IPS-NIHi7 (cell line): ENCODE data around the gene LPIN2.
"Not testable (repeated sequence)": the region's sequence is repeated elsewhere in the genome, so short reads cannot be mapped to it uniquely, and the experiment has no call there.

Source experiments
- DNase-seq: peaks from one replicate; pipeline ENCODE4 v3.0.0; 2012; ENCODE audit warnings: mixed read lengths; ENCODE audit errors: extremely low spot score

The LPIN2 gene, protein sequence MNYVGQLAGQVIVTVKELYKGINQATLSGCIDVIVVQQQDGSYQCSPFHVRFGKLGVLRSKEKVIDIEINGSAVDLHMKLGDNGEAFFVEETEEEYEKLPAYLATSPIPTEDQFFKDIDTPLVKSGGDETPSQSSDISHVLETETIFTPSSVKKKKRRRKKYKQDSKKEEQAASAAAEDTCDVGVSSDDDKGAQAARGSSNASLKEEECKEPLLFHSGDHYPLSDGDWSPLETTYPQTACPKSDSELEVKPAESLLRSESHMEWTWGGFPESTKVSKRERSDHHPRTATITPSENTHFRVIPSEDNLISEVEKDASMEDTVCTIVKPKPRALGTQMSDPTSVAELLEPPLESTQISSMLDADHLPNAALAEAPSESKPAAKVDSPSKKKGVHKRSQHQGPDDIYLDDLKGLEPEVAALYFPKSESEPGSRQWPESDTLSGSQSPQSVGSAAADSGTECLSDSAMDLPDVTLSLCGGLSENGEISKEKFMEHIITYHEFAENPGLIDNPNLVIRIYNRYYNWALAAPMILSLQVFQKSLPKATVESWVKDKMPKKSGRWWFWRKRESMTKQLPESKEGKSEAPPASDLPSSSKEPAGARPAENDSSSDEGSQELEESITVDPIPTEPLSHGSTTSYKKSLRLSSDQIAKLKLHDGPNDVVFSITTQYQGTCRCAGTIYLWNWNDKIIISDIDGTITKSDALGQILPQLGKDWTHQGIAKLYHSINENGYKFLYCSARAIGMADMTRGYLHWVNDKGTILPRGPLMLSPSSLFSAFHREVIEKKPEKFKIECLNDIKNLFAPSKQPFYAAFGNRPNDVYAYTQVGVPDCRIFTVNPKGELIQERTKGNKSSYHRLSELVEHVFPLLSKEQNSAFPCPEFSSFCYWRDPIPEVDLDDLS

DNA sequence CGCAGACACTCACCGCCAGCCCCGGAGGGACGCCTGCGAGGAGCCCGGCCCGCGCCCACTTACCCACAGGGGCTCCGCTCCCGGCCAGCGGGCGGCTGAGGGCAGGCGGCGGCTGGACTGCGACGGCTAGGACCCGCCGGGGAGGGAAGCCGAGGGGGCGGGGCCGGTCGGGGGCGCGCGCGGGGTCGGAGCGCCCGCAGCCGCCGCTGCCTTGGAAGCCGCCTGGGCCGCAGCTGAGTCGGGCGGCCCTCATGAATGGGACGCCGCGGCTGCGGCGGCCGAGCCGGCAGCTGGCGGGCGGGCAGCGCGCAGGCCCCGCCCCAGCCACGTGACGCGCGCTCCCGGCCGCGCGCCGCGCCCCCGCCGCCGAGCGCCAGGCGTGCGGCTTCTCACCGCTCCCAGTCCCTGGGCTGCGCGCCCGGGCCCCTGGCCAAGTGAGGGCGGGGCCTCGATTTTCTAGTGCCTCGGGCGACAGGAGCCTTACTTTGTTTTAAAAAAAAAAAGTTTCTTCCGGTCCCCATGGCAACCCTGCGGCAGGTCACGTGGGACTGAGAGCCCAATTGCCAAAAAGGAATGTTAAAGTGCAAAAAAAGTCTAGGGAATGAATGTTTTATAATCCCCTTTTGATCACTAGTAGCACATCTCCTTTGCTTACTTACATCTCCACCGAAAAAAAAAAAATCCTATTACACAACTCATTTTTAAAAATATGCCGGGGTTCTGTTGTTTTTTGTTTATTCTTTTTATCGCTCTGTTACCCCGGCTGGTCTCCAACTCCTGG lies at the start of gene LPIN2:
LPIN2 (minus strand) TSS at position 121 of the 781 bp plus-strand sequence. CDS start 52,304 bp downstream, outside the sequence.
- DNase-seq, result peak; percentile 99

DNA sequence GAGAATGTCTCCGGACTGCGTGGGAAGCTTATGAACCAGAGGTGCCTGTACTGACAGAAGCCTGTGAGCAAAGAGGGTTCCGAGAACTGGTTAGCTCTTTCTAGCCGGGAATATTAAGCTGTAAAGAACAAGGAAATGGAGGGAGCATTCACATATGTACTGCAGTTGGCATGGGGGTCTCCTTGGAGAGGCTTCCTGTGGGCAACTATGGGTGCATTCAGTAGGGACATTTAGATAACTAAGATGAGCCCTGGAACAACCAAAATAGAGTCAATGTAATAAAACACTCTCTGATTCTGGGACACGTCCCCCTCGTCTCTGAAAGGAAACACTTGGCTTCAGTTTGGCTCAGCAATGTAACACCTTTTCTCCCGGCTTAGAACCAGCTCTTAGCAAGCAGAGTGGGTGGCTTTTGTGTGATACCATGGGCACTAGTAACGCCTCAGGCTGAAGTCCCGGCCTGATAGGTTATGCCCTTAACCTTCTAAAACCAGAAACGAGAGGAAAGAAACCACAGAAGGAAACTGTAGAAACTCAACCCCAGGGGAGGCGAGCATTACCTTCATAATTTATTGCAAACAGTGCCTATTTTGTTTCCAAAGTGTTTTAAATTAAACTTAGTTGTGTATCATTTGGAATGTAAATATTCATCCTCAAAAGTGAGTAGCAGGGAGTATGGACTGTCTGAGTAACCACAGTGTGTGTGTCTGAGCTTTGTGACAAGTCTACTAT lies 48.8 kb upstream of the LPIN2 start:
- no peak for DNase-seq

DNA sequence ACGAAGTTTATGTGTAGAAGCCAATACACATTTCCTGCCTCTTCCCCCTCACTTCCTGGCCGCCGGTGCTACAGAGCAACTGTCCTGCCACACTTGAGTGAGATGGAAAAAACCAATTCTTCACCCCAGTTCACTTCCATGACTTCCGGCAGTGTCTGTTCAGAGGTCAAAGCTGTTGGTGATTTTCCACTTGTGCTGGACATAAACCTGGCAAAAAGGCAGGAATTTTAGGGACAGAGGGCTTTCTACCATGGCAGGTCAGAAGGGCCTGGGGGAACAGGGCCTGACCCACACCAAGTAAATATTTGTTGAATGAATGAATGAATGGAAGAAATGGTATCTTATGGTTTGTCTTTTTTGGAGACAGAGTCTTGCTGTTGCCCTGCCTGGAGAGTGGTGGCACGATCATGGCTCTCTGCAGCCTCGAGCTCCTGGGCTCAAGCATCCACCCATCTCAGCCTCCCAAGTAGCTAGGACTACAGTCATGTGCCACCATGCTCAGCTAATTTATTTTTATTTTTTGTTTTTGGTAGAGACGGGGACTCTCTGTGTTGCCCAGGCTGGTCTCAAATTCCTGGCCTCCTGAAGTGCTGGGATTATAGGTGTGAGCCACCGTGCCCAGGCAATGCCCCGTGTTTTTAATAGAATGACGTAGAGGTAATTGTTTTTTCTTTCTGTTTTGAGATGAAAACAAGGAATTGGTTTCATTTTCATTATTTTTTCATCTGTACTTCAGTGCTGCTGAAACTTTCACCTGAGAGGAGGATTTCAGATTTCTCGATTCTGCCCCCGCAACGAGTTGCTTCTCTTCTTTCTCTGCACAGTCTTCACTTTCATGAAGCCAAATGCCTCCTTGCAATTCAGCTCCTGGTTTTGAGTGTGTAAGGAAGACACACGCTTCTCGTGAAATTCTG lies 48.0 kb upstream of the LPIN2 start:
- DNase-seq, result no peak

DNA sequence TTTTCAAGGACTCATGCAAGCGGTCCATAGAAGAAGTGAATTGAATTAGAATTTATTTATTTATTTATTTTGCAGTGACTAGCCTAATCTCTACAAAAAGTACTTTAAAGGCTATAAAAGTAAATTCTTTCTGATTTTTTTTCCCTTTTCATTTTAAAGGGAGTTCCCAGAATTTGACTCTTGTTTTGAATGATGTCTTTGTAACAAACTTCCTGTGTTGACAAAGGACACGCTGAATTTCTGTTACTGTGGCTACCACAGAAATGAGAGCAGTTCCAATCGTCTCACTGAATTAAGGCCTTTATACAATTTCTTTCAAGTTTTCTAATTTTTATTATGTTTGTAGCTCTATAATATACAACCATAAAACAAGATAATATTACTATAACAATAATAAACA lies 46.3 kb upstream of the LPIN2 start:
- DNase-seq, result no peak

DNA sequence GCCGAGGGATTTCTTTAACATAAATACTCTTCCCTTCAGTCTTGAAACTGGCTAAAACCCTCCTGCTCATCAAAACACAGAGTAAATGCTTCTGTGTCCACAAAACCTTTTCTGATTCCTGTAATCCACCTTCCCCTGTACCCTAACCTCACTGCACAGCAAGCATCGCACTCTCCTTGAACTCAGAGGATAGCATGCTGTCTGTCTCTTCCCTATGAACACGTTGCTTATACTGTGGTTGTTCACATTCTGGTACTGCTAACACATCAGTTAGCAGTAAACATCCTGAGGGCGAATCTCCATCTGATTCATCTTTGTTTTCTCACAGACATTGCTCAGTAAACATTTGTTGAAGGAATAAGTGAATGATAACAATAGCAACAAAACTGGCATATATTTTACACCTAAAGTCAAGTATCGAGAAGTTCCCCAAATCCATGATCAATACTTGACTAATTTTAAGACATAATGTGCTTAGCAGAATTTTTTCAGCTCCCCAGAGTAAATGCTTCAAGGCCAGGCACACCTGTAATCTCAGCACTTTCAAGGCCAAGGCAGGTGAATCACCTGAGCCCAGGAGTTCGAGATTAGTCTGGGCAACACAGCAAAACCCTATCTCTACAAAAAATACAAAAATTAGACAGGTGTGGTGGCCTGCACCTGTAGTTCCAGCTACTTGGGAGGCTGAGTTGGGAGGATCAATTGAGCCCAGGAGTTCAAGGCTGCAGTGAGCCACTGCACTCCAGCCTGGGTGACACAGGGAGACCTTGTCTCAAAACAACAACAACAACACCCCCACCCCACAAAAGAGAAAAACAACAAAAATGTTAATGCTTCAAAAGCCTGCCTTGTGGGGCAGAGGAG lies 45.6 kb upstream of the LPIN2 start:
- DNase-seq, result no peak

DNA sequence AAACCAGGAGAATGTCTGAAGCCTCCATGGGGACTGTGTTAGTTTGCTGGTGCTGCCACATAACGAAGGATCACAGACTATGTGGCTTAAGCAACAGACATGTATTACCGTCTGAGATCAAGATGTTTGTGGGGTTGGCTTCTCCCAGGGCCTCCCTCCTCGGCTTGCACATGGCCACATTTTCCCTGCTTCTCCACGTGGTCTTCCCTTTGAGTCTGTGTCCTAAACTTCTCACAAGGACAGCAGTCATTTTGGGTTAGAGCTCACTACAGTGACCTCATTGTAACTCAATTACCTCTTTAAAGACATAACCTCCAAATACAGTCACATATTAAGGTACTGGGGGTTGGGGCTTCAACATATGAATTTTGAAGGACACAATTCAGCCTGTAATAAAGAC lies 44.6 kb upstream of the LPIN2 start:
- no peak for DNase-seq

DNA sequence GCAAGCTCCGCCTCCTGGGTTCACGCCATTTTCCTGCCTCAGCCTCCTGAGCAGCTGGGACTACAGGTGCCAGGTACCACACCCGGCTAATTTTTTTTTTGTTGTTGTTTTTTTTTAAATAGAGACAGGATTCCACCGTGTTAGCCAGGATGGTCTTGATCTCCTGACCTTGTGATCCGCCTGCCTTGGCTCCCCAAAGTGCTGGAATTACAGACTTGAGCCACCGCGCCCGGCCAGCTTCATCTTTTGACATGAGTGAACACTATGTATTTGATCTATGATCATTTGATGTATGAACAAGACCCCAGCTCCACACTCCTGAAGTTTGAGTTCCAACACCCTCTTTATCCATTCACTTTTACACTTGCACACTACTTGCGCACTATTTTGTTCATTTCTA lies 43.4 kb upstream of the LPIN2 start:
- no peak for DNase-seq

DNA sequence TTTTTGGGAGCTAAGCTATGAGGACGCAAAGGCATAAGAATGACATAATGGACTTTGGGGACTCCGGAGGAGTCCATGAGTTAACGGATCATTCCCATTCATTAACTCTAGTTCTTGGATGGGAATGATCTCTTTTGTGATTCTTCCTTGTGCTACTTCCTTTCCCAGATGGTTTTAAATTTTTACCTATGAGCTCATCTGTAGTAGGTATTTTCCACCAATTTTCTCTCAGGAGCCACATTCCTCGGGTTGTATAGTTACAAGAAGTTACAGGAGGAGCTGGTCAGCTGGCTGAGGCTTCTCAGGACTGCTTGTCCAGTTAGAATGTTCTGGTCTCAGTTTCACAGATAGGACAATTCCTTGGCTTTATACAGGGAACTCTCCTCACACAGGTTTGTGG lies 42.9 kb upstream of the LPIN2 start:
- DNase-seq, result no peak

DNA sequence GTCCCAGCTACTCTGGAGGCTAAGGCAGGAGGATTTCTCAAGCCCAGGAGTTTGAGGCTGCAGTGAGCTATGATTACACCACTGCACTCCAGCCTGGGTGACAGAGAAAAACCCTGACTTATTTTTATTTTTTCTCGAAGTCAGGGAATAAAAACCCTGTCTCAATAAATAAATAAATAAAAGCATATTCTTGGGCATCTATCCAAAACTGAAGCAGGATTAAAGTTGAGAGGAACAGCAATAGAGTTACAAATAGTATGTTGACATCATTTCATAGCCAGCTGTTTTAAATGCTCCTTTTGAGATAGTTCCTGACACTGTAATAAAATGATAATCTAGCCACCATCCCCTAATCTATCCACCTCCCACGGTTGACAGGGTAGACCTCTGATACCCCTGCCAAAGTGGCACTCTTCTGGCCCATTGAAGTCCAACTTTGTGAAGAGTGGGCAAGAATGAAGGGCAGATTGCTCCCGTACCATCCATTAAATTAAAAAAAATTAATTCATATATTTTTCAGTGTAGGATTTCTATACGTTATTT lies 42.3 kb upstream of the LPIN2 start:
- no peak for DNase-seq

DNA sequence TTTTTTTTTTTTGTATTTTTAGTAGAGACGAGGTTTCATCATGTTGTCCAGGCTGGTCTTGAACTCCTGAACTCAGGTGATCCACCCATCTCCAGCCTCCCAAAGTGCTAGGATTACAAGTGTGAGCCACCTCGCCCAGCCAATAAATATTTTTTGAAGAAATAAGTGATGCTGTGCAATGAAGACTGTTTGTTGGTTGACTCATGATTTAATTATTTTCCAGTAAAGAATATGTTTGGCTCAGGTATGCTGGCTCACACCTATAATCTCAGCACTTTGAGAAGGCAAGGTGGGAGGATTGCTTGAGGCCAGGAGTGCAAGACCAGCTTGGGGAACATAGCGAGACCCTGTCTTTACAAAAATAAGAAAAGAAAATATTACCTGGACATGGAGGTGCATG lies 41.8 kb upstream of the LPIN2 start:
- DNase-seq, result no peak

DNA sequence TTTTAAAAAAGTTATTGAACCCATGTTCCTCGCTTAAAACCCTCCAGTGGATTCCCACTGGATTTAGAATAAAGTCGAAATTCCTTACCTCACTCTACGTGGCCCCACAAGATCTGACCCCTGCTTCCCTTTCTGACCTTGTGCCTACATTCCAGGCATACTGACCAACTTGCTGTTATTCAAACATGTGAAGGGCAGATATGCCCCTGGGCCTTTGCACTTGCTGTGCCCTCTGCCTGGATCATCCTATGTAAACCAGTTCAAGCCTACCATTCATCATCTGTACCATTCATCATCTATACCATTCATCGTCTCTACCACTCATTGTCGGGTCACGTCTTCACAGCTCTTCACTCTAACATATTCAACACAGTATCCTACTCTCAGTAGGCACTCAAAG lies 41.3 kb upstream of the LPIN2 start:
- no peak for DNase-seq

DNA sequence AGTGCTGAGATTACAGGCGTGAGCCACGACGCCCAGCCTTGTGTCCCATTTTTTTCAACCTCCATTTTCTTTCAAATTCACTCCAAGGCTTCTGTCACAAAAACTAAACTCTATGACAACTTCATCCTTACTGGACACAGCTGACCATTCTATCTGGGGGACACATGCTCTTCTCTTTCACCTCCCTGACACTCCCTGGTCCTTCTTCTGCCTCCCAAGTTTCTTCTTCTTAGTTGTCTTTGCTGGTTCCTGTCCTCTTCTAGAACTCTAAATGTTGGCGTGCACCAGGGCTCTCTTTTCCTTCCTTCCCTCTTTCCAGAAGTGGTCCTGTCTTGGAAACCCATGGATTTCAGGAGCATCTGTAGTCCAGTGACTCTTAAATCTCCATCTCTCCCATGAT lies 40.1 kb upstream of the LPIN2 start:
- no peak for DNase-seq

DNA sequence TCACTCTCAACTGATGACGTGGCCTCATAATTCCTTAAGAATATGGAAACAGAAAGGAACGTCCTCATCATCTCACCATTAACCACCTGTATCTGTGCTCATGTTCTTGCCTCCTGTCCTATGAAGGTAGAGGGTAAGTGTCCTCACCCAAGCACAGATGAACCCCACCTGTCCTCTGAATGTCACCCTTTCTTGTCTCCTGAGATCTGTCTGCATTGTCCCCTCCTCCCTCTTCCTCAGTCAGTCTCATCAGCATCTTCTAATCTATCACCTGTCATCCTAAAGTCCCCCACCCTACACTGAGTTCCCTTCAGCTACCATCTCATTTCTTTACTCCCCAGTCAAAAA lies 39.4 kb upstream of the LPIN2 start:
- DNase-seq, result no peak

DNA sequence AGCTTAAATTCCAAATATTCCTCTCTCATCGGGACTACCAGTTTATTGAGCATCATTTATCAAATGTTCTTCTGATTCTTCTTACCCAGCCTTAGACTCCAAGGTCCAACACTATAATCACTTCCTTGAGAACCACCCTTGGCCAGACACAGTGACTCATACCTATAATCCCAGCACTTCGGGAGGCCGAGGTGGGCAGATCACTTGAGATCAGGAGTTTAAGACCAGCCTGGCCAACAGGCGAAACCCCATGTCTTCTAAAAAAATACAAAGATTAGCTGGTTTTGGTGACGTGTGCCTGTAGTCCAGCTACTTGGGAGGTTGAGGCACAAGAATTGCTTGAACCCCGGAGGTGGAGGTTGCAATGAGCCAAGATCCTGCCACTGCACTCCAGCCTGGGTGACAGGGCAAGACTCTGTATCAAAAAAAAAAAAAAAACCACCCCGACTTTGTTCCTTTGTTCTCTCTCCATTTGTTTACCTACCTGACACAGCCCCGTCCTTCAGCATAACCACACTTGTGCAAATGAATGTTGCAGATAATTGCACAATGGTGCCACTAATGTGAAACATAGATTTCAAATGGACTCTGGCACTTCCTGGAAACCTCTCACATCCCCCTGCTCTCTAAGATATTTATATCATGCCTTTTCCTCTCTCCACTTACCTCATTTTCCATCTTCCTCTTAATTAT lies 38.9 kb upstream of the LPIN2 start:
- DNase-seq, result no peak

DNA sequence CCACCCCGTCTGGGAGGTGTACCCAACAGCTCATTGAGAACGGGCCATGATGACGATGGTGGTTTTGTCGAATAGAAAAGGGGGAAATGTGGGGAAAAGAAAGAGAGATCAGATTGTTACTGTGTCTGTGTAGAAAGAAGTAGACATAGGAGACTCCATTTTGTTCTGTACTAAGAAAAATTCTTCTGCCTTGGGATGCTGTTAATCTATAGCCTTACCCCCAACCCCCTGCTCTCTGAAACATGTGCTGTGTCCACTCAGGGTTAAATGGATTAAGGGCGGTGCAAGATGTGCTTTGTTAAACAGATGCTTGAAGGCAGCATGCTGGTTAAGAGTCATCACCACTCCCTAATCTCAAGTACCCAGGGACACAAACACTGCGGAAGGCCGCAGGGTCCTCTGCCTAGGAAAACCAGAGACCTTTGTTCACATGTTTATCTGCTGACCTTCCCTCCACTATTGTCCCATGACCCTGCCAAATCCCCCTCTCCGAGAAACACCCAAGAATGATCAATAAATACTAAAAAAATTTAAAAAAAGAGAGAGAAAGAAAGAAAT lies 37.0 kb upstream of the LPIN2 start:
- DNase-seq, result not testable (repeated sequence)

DNA sequence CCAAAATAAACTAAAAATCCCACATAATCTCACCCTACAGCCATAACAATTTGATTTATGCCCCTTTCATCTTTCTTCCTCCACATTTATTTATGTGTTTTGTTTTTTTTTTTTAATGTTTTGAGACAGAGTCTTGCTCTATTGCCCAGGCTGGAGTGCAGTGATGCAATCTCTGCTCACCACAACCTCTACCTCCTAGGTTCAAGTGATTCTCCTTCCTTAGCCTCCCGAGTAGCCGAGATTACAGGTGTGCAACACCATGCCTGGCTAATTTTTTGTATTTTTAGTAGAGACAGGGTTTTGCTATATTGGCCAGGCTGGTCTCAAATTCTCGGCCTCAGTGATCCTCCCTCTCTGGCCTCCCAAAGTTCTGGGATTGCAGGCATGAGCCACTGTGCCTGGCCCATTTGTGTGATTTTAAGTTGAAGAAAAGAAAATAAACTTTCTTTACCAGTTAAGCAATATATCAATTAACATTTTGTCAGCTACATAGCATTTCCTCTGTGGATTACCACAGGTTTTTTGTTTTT lies 35.9 kb upstream of the LPIN2 start:
- no peak for DNase-seq

DNA sequence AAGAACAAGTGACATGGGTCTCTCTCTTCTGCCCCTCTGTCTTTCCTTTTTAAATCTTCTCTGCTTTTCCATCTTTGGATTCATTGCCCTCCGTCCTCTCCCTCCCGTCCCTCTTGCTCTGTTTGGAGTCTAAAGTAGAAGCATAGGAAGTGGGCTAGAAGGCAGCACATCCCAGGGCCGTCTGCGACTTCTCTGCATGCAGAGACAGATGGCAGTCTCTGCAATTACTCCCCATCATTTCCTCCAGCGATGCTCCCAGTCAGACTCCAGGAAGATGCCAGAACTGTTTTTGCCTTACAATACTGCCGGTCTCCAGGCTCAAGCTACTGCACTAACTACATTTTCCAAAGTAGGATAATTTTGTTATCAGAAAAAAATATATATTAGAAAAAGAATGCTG lies 35.2 kb upstream of the LPIN2 start:
- DNase-seq, result no peak

DNA sequence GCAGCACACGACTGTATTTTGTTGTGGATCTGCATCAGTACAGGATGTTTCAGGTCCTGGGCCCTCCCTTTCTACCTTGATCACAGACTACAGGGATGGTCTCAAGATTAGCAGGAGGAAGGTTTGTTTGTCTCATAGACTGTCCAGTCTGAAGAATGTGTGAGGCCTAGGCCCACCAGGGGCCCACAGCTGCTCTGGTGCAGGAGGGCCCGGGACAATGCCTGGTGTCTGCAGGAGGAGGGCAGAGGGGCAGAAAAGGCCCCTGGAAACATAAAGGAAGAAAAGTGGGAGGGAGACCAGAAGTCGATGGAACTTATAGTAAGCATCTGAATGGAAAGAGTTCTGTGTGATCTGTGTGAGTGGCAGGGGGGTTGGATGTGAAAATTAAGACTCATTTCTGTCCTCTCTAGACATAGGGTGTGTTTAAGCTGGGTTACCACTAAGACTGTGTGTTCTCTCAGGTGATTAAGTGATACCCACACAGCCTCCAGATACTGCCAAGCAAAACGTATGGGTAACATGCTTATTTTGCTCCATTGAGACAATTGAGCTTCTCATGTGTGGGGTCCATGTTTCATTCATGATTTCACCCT lies 33.4 kb upstream of the LPIN2 start:
- DNase-seq, result no peak
